GM12892 (cell line): ENCODE results near the gene FNBP1.

ENCODE experiments used
- POLR2A ChIP-seq: IDR thresholded peaks from 2 replicates; pipeline ENCODE4 v1.6.1; 2011; ENCODE audit warnings: low read depth, low read length, control low read depth
- POLR2AphosphoS5 ChIP-seq: IDR thresholded peaks from 2 replicates; pipeline ENCODE4 v1.6.1; 2011; ENCODE audit warnings: low read depth, low read length, control low read depth
- TAF1 ChIP-seq: IDR thresholded peaks from 2 replicates; pipeline ENCODE4 v1.6.1; 2011; ENCODE audit warnings: low read depth, mild to moderate bottlenecking, control low read depth, low read length, borderline replicate concordance

- no peak; the same call in 1 of the 2 replicates for TF ChIP-seq POLR2AphosphoS5
- no peak for TF ChIP-seq TAF1
- TF ChIP-seq POLR2A = no peak
Observed at GRCh38 chr9:129944506-129945116, 98.4 kb downstream of the FNBP1 start.
